ENCODE results near the gene SLFN11.

SLFN11 gene

DNA sequence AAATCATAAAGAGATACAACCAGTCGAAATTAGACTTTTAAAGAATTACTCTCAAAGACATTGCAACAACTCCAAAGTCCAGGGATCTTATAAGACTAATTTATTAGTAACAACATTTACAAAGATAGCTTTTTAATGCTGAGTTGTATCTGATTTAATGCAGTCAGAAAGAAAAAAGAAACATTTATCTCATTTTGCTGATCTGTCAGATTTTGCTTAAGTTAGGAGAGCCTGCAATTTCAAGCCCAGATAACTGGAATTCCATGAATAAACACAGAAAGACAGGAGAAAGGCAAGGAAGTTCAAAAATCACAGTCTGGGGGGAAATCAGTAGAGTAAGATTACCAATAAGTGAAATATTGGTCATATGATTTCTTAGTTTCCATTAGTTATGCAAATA is 22.9 kb downstream of the SLFN11 start:
- H2AK5ac ChIP-seq (ENCODE audit: low read depth, low read length) = no peak overlapping the region

DNA sequence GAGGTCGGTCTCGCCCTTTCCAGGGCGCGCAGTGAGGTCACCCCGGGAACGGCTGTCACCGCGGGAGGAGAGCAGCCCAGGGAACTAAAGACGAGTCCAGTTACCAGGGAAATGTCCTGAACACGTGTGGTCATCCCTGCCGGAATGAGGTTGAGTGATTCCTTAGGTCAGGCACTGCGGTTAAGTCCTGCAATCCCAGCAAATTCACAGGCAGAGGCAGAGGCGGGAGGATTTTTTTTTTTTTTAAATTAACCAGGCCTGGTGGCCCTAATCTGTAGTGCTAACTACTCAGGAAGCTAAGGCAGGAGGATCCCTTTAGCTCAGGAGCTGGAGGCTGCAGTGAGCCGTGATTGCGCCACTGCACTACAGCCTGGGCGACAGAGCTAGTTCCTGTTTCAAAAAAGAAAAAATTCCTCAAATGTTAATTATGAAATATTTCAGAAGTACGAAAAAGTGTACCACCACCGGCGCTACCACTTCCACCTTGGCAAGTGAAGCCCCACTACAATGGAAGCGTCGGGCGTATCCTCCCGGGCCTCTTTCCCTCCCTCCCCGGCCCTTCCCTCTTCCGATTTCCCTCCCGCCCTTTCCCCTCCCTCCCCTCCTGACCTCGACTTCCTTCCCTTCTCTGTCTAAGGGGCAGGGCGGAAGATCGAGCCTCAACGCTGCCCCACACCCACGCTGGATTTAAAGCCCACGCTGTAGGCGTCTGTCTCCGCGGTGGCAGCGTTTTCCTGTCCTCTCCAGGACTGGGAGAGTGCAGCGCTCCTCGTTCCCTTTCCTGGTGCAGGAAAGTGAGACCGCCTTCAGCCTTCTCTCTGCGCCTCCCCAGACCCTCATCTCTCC is 27.3 kb downstream of the SLFN11 start:
- Histone ChIP-seq H3K27me3 (ENCODE audit: control insufficient read depth in 3 of 3, insufficient read depth in 3 of 3, low read depth in 1 of 3, low read length in 3 of 3) (peaks cover 7 to 50% (median 28%) of the 10 kb centered on the region in 3 experiments), H3K79me1 (ENCODE audit: low read depth, low read length) (no peaks in the 10 kb centered on the region), H2BK15ac (ENCODE audit: low read length) (peak overlapping the region; percentile 27), H2BK5ac (ENCODE audit: low read length) (peak overlapping the region; percentile 77), H3K4me1 (ENCODE audit: control insufficient read depth in 2 of 2, insufficient read depth in 1 of 2, low read depth in 1 of 2, low read length in 2 of 2) (peaks cover 5 to 8% of the 10 kb centered on the region in 2 donors), H3K27ac (replicated peaks; ENCODE audit: low read length) (no peak overlapping the region), H3K4ac (ENCODE audit: low read length) (no peak overlapping the region), H3K9ac (ENCODE audit: low read depth, low read length, poor library complexity) (peak overlapping the region; percentile 67), H2AFZ (ENCODE audit: low read length) (peak overlapping the region; percentile 81), H4K8ac (ENCODE audit: low read depth, low read length) (no peak overlapping the region), H3K4me2 (ENCODE audit: insufficient read depth, low read length, poor library complexity, severe bottlenecking) (peak overlapping the region; percentile 79), H3K4me3 (ENCODE audit: low read length in 2 of 2) (peak overlapping the region; percentile 1 to 74), H3K36me3 (replicated peaks in 1 of 2; ENCODE audit: control insufficient read depth in 2 of 2, insufficient read depth in 2 of 2, low read length in 2 of 2) (no peaks in the 10 kb centered on the region), H3K23ac (ENCODE audit: low read depth, low read length, poor library complexity) (no peak overlapping the region), H2AK5ac (ENCODE audit: low read depth, low read length) (no peak overlapping the region), H2BK120ac (ENCODE audit: low read depth, low read length) (no peak overlapping the region), H3K14ac (ENCODE audit: low read length) (peak overlapping the region; percentile 60), H2BK12ac (ENCODE audit: low read length) (no peak overlapping the region), H3K18ac (ENCODE audit: low read length) (peak overlapping the region; percentile 53), H3K9me3 (replicated peaks in 1 of 2; ENCODE audit: control insufficient read depth in 2 of 2, insufficient read depth in 1 of 2, low read depth in 1 of 2, low read length in 2 of 2) (peaks cover 0 to 3% of the 10 kb centered on the region in 2 donors), H4K91ac (ENCODE audit: low read depth, low read length, poor library complexity) (no peak overlapping the region)
- DNase-seq (ENCODE audit: low spot score) = peak; percentile 15
- no CpG with 5 or more reads among the region's 40 CpGs for WGBS, 2 donors (ENCODE audit: extremely low coverage in 2 of 2, insufficient read length in 2 of 2, insufficient replicate concordance in 1 of 2)

More for the DNA sequence above, 22.9 kb downstream of the SLFN11 start:
- H3K36me3 ChIP-seq (replicated peaks in 1 of 2; ENCODE audit: control insufficient read depth in 2 of 2, insufficient read depth in 2 of 2, low read length in 2 of 2) = no peaks in the 10 kb centered on the region
- no peak for DNase-seq (ENCODE audit: low spot score)
- no peak overlapping the region for H2BK15ac ChIP-seq (ENCODE audit: low read length)
- H3K4me3 ChIP-seq (ENCODE audit: low read length in 2 of 2) = no peak overlapping the region
- H3K79me1 ChIP-seq (ENCODE audit: low read depth, low read length) = no peaks in the 10 kb centered on the region
- no peak overlapping the region for H3K23ac ChIP-seq (ENCODE audit: low read depth, low read length, poor library complexity)
- no peak overlapping the region for H3K14ac ChIP-seq (ENCODE audit: low read length)
- H3K27ac ChIP-seq (replicated peaks; ENCODE audit: low read length) = no peak overlapping the region
- WGBS, 2 donors (ENCODE audit: extremely low coverage in 2 of 2, insufficient read length in 2 of 2, insufficient replicate concordance in 1 of 2) = no CpG with 5 or more reads among the region's 1 CpG
- H3K4me1 ChIP-seq (ENCODE audit: control insufficient read depth in 2 of 2, insufficient read depth in 1 of 2, low read depth in 1 of 2, low read length in 2 of 2) = peaks cover 5 to 7% of the 10 kb centered on the region in 2 donors
- no peaks in the 10 kb centered on the region for H3K9me3 ChIP-seq (replicated peaks in 1 of 2; ENCODE audit: control insufficient read depth in 2 of 2, insufficient read depth in 1 of 2, low read depth in 1 of 2, low read length in 2 of 2)
- no peak overlapping the region for H3K4ac ChIP-seq (ENCODE audit: low read length)
- H3K27me3 ChIP-seq (ENCODE audit: control insufficient read depth in 3 of 3, insufficient read depth in 3 of 3, low read depth in 1 of 3, low read length in 3 of 3) = peaks cover 4 to 36% (median 15%) of the 10 kb centered on the region in 3 experiments
- no peak overlapping the region for H2BK5ac ChIP-seq (ENCODE audit: low read length)
- H3K4me2 ChIP-seq (ENCODE audit: insufficient read depth, low read length, poor library complexity, severe bottlenecking) = no peak overlapping the region
- H2BK12ac ChIP-seq (ENCODE audit: low read length) = no peak overlapping the region
- no peak overlapping the region for H3K9ac ChIP-seq (ENCODE audit: low read depth, low read length, poor library complexity)
- no peak overlapping the region for H2BK120ac ChIP-seq (ENCODE audit: low read depth, low read length)
- H2AFZ ChIP-seq (ENCODE audit: low read length) = no peak overlapping the region
- H4K91ac ChIP-seq (ENCODE audit: low read depth, low read length, poor library complexity) = no peak overlapping the region
- no peak overlapping the region for H4K8ac ChIP-seq (ENCODE audit: low read depth, low read length)
- H3K18ac ChIP-seq (ENCODE audit: low read length) = no peak overlapping the region

DNA sequence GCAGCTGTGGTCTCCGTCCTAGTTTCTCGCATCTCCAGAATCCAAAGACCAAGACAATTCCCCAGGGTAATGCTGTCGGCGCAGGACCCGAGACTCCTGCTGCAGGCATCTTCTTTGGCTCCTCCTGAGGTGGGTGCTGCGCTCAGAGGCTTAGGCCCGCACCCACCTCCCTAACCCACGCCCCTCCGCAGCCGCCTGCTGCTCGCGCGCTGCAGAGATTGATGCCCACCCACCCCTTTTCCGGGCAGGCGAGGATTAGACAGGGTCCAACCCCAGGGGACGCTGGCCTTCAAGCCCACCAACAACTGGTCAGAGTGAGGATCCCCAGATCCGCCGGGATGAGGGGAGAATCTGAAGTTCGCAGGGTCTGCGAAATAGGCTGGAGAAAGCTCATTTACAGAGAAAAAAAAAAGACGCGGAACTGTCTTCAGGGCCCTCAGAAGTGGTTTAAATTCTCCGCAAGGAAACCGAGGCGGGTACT is 27.9 kb downstream of the SLFN11 start:
- WGBS, 2 donors (ENCODE audit: extremely low coverage in 2 of 2, insufficient read length in 2 of 2, insufficient replicate concordance in 1 of 2) = no CpG with 5 or more reads among the region's 25 CpGs
- H3K4me2 ChIP-seq (ENCODE audit: insufficient read depth, low read length, poor library complexity, severe bottlenecking) = peak overlapping the region; percentile 79
- H3K4me3 ChIP-seq (ENCODE audit: low read length in 2 of 2) = peak overlapping the region in 1 of 2 donors; percentile 67
- H3K9ac ChIP-seq (ENCODE audit: low read depth, low read length, poor library complexity) = no peak overlapping the region
- H3K9me3 ChIP-seq (replicated peaks in 1 of 2; ENCODE audit: control insufficient read depth in 2 of 2, insufficient read depth in 1 of 2, low read depth in 1 of 2, low read length in 2 of 2) = peaks cover 0 to 3% of the 10 kb centered on the region in 2 donors
- no peak overlapping the region for H4K91ac ChIP-seq (ENCODE audit: low read depth, low read length, poor library complexity)
- peak overlapping the region; percentile 27 for H2BK15ac ChIP-seq (ENCODE audit: low read length)
- H2BK5ac ChIP-seq (ENCODE audit: low read length) = peak overlapping the region; percentile 77
- no peak overlapping the region for H3K4ac ChIP-seq (ENCODE audit: low read length)
- H3K27ac ChIP-seq (replicated peaks; ENCODE audit: low read length) = no peak overlapping the region
- peak overlapping the region; percentile 81 for H2AFZ ChIP-seq (ENCODE audit: low read length)
- peaks cover 5 to 8% of the 10 kb centered on the region in 2 donors for H3K4me1 ChIP-seq (ENCODE audit: control insufficient read depth in 2 of 2, insufficient read depth in 1 of 2, low read depth in 1 of 2, low read length in 2 of 2)
- DNase-seq (ENCODE audit: low spot score) = peak; percentile 4
- no peak overlapping the region for H2AK5ac ChIP-seq (ENCODE audit: low read depth, low read length)
- H4K8ac ChIP-seq (ENCODE audit: low read depth, low read length) = no peak overlapping the region
- H3K14ac ChIP-seq (ENCODE audit: low read length) = no peak overlapping the region
- peaks cover 7 to 50% (median 28%) of the 10 kb centered on the region in 3 experiments for H3K27me3 ChIP-seq (ENCODE audit: control insufficient read depth in 3 of 3, insufficient read depth in 3 of 3, low read depth in 1 of 3, low read length in 3 of 3)
- peak overlapping the region; percentile 93 for H3K18ac ChIP-seq (ENCODE audit: low read length)
- H3K36me3 ChIP-seq (replicated peaks in 1 of 2; ENCODE audit: control insufficient read depth in 2 of 2, insufficient read depth in 2 of 2, low read length in 2 of 2) = no peaks in the 10 kb centered on the region
- H2BK12ac ChIP-seq (ENCODE audit: low read length) = peak overlapping the region; percentile 16
- no peaks in the 10 kb centered on the region for H3K79me1 ChIP-seq (ENCODE audit: low read depth, low read length)
- no peak overlapping the region for H2BK120ac ChIP-seq (ENCODE audit: low read depth, low read length)
- no peak overlapping the region for H3K23ac ChIP-seq (ENCODE audit: low read depth, low read length, poor library complexity)

DNA sequence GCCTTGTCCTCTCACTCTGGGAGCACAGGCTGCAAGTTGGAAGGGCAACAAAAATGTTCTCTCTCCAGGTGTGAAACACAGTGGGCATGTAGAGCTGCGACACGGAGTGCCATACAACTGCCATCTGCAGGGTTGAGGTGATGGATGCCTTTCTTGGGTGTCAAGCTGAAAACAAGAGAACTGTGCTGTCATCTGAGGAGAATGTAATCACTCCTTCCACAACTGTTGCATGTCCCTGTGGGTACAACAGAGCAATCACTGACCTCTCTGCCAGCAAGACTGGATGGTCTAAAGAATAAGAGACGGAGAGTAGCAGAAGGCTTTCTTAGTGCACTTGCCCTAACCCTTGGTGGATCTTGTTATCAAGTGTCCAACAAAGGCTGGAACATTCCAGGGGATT is 29.2 kb downstream of the SLFN11 start:
- no peak overlapping the region for H3K27ac ChIP-seq (replicated peaks; ENCODE audit: low read length)
- no peak overlapping the region for H4K91ac ChIP-seq (ENCODE audit: low read depth, low read length, poor library complexity)
- no peaks in the 10 kb centered on the region for H3K79me1 ChIP-seq (ENCODE audit: low read depth, low read length)
- no peak overlapping the region for H3K14ac ChIP-seq (ENCODE audit: low read length)
- H3K36me3 ChIP-seq (replicated peaks in 1 of 2; ENCODE audit: control insufficient read depth in 2 of 2, insufficient read depth in 2 of 2, low read length in 2 of 2) = no peaks in the 10 kb centered on the region
- H3K27me3 ChIP-seq (ENCODE audit: control insufficient read depth in 3 of 3, insufficient read depth in 3 of 3, low read depth in 1 of 3, low read length in 3 of 3) = peaks cover 7 to 53% (median 28%) of the 10 kb centered on the region in 3 experiments
- no peak overlapping the region for H3K4me2 ChIP-seq (ENCODE audit: insufficient read depth, low read length, poor library complexity, severe bottlenecking)
- H2BK15ac ChIP-seq (ENCODE audit: low read length) = no peak overlapping the region
- H3K4ac ChIP-seq (ENCODE audit: low read length) = no peak overlapping the region
- H3K4me1 ChIP-seq (ENCODE audit: control insufficient read depth in 2 of 2, insufficient read depth in 1 of 2, low read depth in 1 of 2, low read length in 2 of 2) = peaks cover 5 to 8% of the 10 kb centered on the region in 2 donors
- H2BK120ac ChIP-seq (ENCODE audit: low read depth, low read length) = no peak overlapping the region
- H2AK5ac ChIP-seq (ENCODE audit: low read depth, low read length) = no peak overlapping the region
- no peak overlapping the region for H3K23ac ChIP-seq (ENCODE audit: low read depth, low read length, poor library complexity)
- peaks cover 0 to 3% of the 10 kb centered on the region in 2 donors for H3K9me3 ChIP-seq (replicated peaks in 1 of 2; ENCODE audit: control insufficient read depth in 2 of 2, insufficient read depth in 1 of 2, low read depth in 1 of 2, low read length in 2 of 2)
- no peak overlapping the region for H3K4me3 ChIP-seq (ENCODE audit: low read length in 2 of 2)
- no peak for DNase-seq (ENCODE audit: low spot score)
- no peak overlapping the region for H2BK5ac ChIP-seq (ENCODE audit: low read length)
- H3K9ac ChIP-seq (ENCODE audit: low read depth, low read length, poor library complexity) = no peak overlapping the region
- no peak overlapping the region for H3K18ac ChIP-seq (ENCODE audit: low read length)
- no peak overlapping the region for H2BK12ac ChIP-seq (ENCODE audit: low read length)
- no CpG with 5 or more reads among the region's 3 CpGs for WGBS, 2 donors (ENCODE audit: extremely low coverage in 2 of 2, insufficient read length in 2 of 2, insufficient replicate concordance in 1 of 2)
- no peak overlapping the region for H2AFZ ChIP-seq (ENCODE audit: low read length)
- H4K8ac ChIP-seq (ENCODE audit: low read depth, low read length) = no peak overlapping the region
